GM18499 (cell line): ENCODE results near the gene AFMID.
"Not testable (repeated sequence)": the region's sequence is repeated elsewhere in the genome, so short reads cannot be mapped to it uniquely, and the experiment has no call there.

ENCODE experiments used
- ATAC-seq: cut with Tn5 transposase; IDR thresholded peaks from one replicate; pipeline ENCODE4 v1.9.1; 2021; ENCODE audit warnings: moderate number of reproducible peaks; ENCODE audit not compliant: insufficient read depth, unreplicated experiment

The AFMID gene

GRCh38 chr17:78186692-78187595 is at the start of gene AFMID, which contains the start of gene TK1:
AFMID (plus strand) TSS chr17:78187362; CDS start chr17:78187371, 9 bp downstream.
TK1 (minus strand) TSS chr17:78187052; CDS start chr17:78186994, 58 bp downstream.
- ATAC-seq: peak; percentile 75

DNA sequence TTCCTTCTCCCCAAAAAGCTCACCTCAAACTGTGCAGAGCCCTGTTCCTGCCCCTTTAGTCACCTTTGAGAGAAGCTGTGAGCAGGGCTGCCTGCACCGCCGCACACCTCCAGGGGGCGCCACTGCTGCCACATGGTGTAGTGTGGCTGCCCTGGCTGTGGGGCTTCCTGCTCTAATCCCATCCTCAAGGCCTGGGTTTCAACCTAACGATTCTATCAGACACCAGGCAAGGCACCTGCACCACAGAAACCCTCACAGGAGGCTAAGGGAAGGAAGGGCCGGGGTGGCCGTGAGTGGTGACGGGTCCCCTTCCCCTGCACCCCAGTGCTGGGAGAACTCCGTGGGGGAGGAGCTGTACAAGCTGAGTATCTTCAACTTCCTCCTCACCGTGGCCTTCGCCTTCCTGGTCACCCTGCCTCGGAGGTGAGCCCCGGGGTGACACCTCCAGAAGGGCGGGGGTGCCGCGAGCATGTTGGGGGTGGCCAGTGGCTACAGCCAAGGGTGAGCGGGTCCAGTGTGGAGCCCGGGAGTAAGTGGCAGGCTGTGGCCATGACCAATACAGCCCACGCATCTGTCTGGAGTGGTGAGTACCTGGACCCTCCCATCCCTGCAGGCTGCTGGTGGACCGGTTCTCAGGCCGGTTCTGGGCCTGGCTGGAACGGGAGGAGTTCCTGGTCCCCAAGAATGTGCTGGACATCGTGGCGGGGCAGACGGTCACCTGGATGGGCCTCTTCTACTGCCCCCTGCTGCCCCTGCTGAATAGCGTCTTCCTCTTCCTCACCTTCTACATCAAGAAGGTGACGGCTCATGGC is 49.6 kb upstream of the AFMID start:
- no peak for ATAC-seq

DNA sequence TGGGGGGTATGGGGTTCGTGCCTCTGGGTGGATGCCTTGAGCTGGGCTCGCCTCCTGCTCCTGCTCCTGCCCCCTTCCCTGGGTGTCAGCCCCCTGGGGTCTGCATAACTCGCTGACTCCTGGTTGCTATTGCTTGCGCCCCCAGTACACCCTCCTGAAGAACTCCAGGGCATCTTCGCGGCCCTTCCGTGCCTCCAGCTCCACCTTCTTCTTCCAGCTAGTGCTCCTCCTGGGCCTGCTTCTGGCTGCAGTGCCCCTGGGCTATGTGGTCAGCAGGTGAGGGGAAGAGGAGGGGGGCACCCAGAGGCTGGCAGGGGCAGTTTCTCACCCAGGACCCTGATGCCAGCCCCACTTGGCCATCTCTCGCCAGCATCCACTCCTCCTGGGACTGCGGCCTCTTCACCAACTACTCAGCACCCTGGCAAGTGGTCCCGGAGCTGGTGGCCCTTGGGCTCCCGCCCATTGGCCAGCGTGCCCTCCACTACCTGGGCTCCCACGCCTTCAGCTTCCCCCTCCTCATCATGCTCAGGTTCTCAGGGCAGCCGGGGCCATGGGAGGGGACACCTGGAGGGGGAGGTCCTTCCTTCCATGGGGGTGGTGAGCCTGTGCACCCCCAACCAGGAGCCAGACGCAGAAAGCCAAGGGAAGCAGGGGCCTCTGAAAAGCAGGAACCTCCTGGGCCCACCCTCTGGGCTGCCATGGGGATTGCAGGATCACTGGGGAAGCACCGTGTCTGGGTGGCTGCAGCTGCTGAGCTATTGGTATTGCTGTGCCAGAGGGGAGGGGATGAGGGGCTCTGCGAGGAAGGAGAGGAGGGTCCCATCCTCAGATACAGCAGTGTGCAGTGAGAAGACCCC is 48.7 kb upstream of the AFMID start:
- ATAC-seq: no peak

DNA sequence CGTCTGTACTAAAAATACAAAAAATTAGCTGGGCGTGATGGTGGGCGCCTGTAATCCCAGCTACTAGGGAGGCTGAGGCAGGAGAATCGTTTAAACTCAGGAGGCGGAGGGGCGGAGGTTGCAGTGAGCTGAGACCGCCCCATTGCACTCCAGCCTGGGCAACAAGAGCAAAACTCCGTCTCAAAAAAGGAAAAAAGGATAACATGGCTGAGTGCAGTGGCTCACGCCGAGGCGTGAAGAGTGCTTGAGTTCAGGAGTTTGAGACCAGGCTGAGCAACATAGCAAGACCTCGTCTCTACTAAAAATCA is 47.3 kb upstream of the AFMID start:
- ATAC-seq: not testable (repeated sequence)

GRCh38 chr17:78140169-78141051 is 46.8 kb upstream of the AFMID start:
- ATAC-seq: peak; percentile 58

GRCh38 chr17:78141437-78142118 is 45.6 kb upstream of the AFMID start:
- no peak for ATAC-seq

DNA sequence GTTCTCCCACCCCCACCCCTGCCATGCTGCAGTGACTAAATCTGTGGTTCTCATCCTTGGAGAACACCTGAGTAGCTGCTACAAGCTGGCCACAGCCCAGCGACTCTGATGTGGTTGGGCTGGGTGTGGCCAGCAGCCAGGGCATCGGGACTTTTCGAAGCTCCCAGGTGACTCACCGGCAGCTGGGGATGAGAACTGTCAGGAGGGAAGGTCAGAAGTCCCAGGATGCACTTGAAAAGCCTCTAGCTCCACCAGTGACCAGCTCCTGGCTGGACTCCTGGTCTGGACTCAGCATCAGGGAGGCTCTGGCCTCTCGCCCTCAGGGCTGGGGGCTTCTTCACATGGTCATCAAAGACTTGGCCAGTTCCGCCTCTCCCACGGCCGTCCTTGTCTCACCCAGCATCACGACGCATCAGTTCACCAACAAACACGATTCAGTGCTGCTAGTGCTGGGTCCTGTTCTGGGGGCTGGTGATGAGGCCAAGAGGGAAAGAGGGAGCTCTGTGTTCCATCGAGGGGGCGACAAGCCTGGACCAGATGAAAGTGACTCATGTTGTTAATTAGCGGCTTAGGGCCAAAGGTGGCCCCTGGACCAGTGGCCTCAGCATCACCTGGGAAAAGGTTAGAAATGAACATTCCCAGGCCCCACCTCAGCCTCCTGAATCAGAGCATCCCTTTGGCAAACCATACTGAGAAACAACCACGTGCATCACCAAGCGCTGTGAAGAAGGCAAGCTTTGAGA is 44.9 kb upstream of the AFMID start:
- ATAC-seq: no peak

DNA sequence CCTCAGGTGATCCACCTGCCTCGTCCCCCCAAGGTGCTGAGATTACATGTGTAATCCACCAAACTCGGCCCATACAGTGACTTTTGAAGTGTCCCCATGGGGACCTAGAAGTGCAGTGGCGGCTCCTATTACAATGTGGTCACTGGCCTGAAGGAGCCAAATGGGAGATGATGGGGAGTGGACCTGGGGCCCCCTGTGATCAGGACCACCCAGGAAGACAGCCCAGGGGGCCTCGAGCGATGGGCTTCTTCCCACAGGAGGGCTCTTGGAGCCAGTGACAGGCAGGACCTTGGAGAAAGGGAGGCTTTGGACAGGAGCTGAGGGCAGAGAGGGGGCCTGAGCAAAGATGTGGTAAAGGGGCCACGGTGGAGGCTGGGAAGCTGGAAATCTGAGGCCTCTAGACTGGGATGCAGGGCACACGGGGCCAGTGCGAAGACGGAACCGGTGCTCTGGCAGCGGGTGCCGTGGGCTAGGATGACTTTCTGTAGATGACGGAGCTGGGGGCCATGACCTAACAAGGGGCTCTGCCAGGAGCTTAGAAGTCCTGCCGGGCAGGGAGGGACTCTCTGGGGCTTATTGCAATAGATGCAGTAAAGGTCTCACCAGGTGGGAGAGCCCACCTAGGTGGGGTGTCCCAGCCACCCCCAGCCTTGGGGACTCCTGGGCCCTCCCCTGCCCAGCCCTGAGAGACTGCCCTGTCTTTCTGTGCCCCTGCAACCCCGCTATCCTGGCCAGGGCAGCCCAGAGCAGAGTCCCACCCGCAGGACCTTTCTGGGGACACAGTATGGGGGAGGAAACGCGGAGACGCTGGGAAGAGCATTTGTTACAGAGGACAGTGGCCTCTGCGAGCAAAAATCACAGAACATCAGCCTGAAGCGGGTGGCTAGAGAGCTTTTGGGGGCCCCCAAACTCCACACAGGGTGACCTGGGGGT is 43.7 kb upstream of the AFMID start:
- no peak for ATAC-seq

DNA sequence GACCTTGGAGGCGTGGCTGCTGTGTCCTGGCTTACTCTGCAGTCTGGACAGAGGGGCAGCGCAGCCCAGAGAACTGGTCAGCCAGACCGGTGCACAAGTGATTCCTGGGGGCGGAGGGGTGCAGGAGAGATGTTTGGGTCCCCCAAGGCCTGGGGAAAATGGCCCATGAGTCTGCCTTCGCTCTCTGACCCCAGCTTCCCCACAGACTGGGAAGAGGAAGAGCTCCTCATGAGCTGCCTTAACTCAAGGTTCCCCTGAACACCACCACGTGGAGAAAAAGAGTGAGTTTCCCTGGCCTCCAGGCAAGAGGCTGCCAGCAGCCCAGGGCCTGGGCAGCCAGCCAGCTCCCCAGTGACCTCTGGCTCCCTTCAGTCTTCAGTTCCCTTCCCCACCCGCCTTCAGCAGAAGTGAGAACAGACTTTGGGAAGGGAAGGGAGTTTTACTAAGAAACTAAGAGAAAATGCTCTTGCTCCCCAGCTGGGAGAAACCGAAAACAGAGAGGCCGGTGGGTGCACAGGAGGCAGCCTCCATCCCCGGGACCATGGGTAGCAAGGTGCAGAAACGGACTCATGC is 42.9 kb upstream of the AFMID start:
- no peak for ATAC-seq

- ATAC-seq: no peak
These were observed 42.2 kb upstream of the AFMID start for GRCh38 chr17:78144736-78145641.

GRCh38 chr17:78146471-78146869 is 40.7 kb upstream of the AFMID start:
- no peak for ATAC-seq

DNA sequence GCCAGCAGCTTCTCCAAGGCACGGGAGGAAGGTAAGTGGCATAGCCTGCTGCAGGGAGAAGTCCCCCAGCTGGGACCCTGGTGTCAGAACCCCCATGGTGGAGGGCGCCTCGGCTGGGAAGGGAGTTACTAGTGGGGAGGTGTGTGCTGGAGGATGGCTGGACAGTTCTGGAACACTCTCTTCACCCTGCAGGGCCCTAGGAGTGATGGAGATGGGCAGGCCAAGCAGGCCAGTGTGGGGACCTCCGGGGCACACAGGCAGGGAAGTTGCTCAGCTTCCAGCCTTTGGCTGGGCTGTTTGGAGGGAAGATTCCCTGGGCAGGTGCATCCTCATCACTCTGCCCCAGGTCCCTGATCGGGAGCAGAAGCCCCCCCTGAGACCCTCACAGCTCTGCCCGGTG is 40.3 kb upstream of the AFMID start:
- no peak for ATAC-seq

- no peak for ATAC-seq
These were observed 39.7 kb upstream of the AFMID start for GRCh38 chr17:78147315-78147998.

DNA sequence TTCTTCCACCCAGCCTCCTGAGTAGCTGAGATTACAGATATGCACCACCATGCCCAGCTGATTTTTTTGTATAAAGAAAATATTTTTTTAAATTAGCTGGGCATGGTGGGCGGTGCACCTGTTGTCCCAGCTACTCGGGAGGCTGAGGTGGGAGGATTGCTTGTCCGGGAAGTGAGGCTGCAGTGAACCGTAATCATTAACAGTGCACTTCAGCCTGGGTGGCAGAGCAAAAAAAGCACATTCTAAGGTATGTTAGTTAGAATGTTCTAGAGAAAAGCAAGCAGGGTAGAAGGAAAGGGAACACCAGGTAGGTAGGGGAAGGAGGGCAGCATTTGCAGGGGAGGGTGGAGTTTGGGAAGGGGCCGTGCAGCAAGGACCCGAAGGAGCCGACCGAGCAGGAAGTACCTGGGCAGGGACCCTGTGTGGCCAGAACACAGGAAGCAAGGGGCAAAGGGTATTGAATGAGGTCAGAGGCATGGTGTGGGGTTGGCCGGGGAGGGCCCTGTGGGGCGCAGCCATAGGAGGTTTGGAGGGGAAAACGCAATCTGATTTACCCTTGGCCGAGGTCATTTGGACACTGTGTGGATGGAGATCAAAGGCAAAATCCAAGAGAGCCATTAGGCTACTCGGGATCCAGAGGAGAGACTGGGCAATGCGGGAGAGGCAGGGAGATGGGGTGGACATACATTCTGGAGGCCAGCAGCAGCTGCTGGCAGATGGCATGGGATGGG is 38.7 kb upstream of the AFMID start:
- no peak for ATAC-seq
